ENCODE measurements around the gene ADAM10.

Gene ADAM10

GRCh38 chr15:58715266-58715917 is 34.1 kb downstream of the ADAM10 start:
- DNase-seq, result no peak

GRCh38 chr15:58710701-58711100 is 38.8 kb downstream of the ADAM10 start:
- DNase-seq, result no peak

GRCh38 chr15:58707397-58707796 is 42.1 kb downstream of the ADAM10 start:
- no peak for DNase-seq

DNA sequence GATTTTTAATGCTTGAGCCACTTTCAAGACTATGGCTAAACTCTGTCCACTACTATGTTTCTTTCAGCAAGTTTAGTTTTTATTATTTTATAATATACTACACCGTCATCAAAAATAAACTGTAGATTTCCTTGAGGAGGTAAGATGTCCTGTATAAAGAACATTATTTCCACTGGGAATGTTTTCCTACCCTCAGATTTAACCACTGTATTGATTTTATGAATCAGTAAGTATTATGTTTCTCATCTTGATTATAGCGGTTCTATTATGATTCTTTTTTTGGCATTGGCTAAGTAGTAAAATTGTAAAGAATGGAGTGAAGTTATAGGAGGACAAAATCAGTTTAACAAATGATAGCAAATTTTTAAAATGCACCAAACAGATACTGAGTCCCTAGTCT is 44.4 kb downstream of the ADAM10 start:
- DNase-seq, result no peak

GRCh38 chr15:58704155-58704865 is 45.2 kb downstream of the ADAM10 start:
- DNase-seq, result no peak

- peak in 1 of 2 donors; percentile 16 for DNase-seq
These were observed 45.9 kb downstream of the ADAM10 start for GRCh38 chr15:58703610-58704009.

DNA sequence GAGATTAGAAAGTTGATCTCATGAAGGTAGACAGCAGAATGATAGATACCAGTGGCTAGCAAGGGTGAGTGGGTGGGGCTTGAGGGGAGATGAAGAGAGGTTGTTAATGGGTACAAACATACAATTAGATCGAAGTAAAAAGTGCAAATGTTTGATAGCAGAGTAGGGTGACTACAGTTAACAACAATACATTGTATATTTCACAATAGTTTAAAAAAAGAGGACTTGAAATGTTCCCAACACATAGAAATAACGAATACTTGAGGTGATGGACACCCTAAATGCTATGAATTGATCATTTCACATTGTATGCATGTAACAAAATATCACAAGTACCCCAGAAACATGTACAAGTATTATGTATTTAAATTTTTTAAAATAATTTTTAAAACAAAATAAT is 47.3 kb downstream of the ADAM10 start:
- no peak for DNase-seq

- DNase-seq, result no peak
These were observed 48.1 kb downstream of the ADAM10 start for GRCh38 chr15:58701376-58701775.

- DNase-seq, result no peak
These were observed 49.7 kb downstream of the ADAM10 start for GRCh38 chr15:58699769-58700168.

DNA sequence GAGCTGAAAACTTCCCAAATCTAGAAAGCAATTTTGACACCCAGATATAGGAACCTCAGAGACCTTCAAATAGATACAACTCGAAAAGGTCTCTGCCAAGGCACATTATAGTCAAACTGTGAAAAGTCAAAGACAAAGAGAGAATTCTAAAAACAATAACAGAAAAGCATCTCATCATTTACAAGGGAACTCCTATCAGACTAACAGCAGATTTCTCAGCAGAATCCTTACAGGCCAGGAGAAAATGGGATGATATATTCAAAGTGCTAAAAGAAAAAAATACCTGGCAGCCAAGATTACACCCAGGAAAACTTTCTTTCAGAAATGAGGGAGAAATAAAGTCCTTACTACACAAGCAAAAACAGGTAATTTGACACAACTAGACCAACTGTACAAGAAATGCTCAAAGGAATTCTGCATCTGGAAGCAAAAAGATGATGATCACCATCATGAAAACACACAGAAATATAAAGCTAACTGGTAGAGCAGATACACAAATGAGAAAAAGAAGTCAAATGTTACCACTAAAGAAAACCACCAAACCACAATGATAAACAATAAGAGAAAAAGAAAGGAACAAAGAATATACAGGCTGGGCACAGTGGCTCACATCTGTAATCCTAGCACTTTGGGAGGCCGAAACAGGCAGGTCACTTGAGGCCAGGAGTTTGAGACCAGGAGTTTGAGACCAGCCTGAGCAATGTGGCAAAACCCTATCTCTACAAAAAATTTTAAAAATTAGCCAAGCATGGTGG is 50.4 kb downstream of the ADAM10 start:
- no peak for DNase-seq

DNA sequence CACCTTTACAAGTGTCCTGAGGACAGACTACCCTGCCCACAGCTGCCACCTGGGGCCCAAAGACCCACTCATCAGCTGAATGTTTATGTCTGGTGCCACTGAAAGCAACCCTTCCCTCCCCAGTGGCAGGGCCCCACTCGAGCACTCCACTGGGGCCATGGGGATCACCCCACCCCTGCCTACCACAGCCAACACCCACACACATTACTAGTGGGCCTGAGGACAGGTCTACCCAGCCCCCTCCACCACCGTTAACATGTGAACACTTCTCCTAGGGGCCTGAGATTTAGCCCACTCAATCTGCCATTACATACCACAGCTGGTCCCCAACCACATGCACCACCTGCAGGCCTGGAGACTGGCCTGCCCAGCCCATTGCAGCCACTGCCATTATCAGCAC is 52.3 kb downstream of the ADAM10 start:
- DNase-seq, result no peak

- DNase-seq, result no peak
These were observed 52.8 kb downstream of the ADAM10 start for GRCh38 chr15:58696738-58697137.

DNA sequence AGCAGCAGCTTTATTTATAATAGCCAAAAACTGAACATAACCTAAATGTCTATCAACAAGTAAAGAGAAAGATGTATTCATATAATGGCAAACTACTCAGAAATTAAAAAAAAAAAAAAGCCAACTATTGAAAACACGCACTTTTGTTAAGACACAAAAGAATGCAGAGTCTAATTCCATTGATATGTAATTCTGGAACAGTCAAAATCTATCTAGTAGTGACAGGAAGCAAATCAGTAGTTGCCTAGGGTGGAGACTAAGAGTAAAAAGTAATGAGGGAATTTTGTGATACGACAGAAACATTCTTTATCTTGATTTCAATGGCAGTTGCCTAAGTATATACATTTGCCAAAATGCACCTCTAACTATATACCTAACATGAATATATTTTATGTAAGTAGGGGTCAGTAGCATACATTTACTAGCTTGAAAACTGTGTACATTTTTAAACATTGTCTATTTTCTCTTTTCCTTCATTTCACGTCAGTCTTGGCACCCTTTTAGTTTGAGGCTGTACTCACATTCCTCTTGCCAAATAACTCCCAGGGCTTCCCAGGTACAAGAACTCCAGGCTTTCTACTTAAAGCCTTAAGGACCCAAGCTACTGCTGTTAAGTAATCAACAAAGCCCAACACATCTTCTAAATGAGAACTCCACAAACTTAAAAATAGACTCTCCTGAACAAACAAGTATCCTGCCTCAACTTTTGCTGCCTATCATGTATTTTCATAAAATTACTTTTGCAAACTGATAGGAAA is 54.7 kb downstream of the ADAM10 start:
- no peak for DNase-seq

GRCh38 chr15:58690703-58691102 is 58.8 kb downstream of the ADAM10 start:
- DNase-seq, result no peak

- no peak for DNase-seq
These were observed 59.9 kb downstream of the ADAM10 start for GRCh38 chr15:58689646-58690045.

- DNase-seq, result no peak
These were observed 63.2 kb downstream of the ADAM10 start for GRCh38 chr15:58686286-58686685.

DNA sequence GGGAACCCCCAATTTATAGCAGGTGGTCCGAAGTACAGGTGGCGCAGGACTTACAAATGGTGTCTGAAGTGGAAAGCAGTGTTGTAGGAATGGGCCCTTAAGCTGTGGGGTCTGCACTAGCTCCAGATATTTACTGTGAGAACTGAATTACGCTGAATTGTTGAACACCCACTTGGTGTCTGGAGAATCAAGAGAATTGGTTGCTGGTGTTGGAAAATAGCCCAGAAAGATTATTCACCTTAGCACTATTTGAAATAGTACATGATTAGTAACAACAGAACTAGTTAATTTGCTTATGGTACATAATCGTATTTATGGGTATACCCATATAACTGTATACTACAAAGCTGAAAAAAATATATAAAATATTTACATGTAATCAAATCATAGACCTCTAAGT is 64.8 kb downstream of the ADAM10 start:
- no peak for DNase-seq

DNA sequence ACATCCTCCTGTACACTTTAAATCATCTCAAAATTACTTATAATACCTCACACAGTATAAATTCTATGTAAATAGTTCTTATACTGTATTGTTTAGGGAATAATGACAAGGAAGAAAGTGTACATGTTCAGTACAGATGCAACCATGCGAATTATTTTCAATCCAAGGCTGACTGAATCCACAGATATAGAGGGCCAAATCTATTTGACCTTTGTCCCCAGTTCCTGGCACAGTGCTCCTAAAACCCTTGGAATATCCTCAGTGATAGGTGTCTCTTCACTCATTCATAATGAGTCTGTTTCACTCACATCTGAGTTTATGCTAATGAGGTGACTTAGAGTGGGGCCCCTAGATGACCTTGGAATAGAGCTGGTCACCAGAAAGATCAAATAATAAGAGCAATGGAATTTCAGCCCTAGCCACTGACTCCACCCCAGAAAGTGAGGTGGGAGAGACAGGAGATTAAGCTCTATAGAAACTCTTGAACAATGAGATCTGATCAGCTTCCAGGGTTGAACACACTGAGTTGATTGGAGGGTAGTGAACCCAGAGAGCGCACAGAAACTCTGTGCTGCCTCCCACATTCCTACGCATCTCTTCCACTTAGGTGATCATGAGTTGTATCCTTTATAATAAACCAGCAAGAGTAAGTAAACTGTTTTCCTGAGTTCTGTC is 65.3 kb downstream of the ADAM10 start:
- DNase-seq, result no peak

DNA sequence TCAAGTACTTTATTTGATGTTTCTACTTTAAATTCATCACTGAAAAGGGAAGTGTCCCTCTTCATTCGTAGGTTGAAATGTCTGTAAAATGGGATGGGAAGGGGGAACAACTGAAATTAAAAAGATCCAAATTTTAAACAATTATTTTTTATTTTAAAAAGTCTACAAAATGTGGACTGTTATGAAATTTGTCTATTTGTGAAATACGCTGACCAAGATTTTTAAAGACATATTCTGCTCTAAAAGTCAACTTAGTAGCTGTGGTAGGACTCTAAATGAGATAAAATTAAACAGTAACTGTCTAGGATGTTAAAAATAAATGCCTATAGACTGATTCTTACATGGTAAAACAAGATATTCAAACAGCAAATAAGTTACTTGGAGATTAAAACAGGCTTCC is 67.3 kb downstream of the ADAM10 start:
- DNase-seq, result no peak

DNA sequence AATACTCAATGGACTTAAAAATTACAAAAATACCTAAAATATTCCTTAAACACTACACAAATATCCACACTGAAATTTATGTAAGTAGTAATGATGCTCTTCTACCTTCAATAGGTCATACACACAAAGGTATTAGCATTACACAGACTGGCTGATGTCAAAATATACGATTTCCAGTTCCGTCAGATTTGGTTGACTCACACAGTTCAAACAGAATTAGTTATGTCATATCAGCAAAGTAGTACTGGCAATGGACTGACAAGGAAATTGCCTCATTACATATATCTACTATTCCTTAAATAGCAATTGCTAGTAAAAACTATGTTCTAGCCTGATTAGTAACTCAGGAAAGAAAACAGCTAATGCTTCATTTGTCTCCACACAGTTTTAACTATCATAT is 70.8 kb downstream of the ADAM10 start:
- no peak for DNase-seq

GRCh38 chr15:58677426-58677825 is 72.1 kb downstream of the ADAM10 start:
- no peak for DNase-seq

GRCh38 chr15:58676766-58677165 is 72.7 kb downstream of the ADAM10 start:
- DNase-seq, result no peak

DNA sequence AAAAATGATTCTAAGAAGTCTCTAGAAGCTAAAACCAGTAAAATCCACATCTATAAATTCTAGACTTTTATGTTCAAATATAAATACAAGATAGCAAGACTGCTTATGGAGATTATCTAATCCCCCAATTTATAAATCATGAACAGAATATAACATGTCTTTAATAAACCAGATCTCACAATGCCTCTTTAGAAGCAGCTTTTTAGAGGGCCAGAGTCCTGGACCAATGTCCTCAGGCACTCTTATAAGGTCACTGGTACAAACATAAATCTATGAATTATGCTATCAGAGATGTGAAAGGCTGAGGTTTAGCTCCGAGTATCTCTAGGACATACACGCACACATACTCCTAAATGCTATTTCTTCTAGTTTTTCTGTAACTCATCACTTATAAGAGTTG is 78.3 kb downstream of the ADAM10 start:
- no peak for DNase-seq
